Osteocyte (in vitro differentiated cells): ENCODE measurements around the gene SCO2. TPM values are rescaled to one million over a fixed set of nuclear protein-coding genes. Genes with fewer than 3 reads are reported as not detected.

Experiments
- DNase-seq: peaks from one replicate; pipeline ENCODE4 v3.0.0; 2021; ENCODE audit warnings: mixed read lengths; ENCODE audit not compliant: unreplicated experiment; ENCODE audit errors: extremely low spot score
- H3K27ac Mint-ChIP-seq: one replicate; pipeline ENCODE4 v1.8.0; 2021; ENCODE audit warnings: mild to moderate bottlenecking, mixed read lengths; ENCODE audit not compliant: unreplicated experiment
- H3K27me3 Mint-ChIP-seq: one replicate; pipeline ENCODE4 v1.8.0; 2021; ENCODE audit warnings: mixed read lengths; ENCODE audit not compliant: unreplicated experiment
- H3K36me3 Mint-ChIP-seq: one replicate; pipeline ENCODE4 v1.8.0; 2021; ENCODE audit warnings: mixed read lengths; ENCODE audit not compliant: unreplicated experiment
- H3K4me1 Mint-ChIP-seq: one replicate; pipeline ENCODE4 v1.8.0; 2021; ENCODE audit warnings: mixed read lengths; ENCODE audit not compliant: unreplicated experiment
- H3K4me3 Mint-ChIP-seq: one replicate; pipeline ENCODE4 v1.8.0; 2021; ENCODE audit warnings: mild to moderate bottlenecking, moderate library complexity, mixed read lengths; ENCODE audit not compliant: unreplicated experiment
- H3K9me3 Mint-ChIP-seq: one replicate; pipeline ENCODE4 v1.8.0; 2021; ENCODE audit warnings: mixed read lengths; ENCODE audit not compliant: unreplicated experiment
- CTCF ChIP-seq: fragments of 200-600 bp; sonication (generic); IDR thresholded peaks from 2 replicates; pipeline ENCODE4 v1.5.0; 2021; ENCODE audit warnings: antibody characterized with exemption, mild to moderate bottlenecking, moderate library complexity
- total RNA-seq: library from RNA; stranded (reverse); gene quantifications from 2 replicates; pipeline ENCODE4 v1.2.1, GENCODE V29; 2021

The SCO2 gene
- total RNA-seq, 1 donor from 2014 or later: not detected

GRCh38 chr22:50517495-50518260 is 7.7 kb downstream of the SCO2 start:
- Mint-ChIP-seq H3K27ac (no peak overlapping the region), H3K4me1 (no peaks in the 10 kb centered on the region), H3K27me3 (no peaks in the 10 kb centered on the region), H3K9me3 (no peaks in the 10 kb centered on the region), H3K4me3 (no peak overlapping the region), H3K36me3 (peaks cover 13% of the 10 kb centered on the region)
- no peak for DNase-seq
- TF ChIP-seq CTCF: no peak

GRCh38 chr22:50516891-50517290 is 8.5 kb downstream of the SCO2 start:
- no peaks in the 10 kb centered on the region for H3K27me3 Mint-ChIP-seq
- no peak overlapping the region for H3K27ac Mint-ChIP-seq
- DNase-seq: no peak
- no peaks in the 10 kb centered on the region for H3K4me1 Mint-ChIP-seq
- H3K9me3 Mint-ChIP-seq: no peaks in the 10 kb centered on the region
- peaks cover 13% of the 10 kb centered on the region for H3K36me3 Mint-ChIP-seq
- TF ChIP-seq CTCF: no peak
- H3K4me3 Mint-ChIP-seq: no peak overlapping the region

- no peak for TF ChIP-seq CTCF
- H3K27me3 Mint-ChIP-seq: no peaks in the 10 kb centered on the region
- H3K27ac Mint-ChIP-seq: no peak overlapping the region
- no peaks in the 10 kb centered on the region for H3K9me3 Mint-ChIP-seq
- H3K36me3 Mint-ChIP-seq: peaks cover 13% of the 10 kb centered on the region
- DNase-seq: no peak
- no peak overlapping the region for H3K4me3 Mint-ChIP-seq
- H3K4me1 Mint-ChIP-seq: no peaks in the 10 kb centered on the region
These were observed 9.3 kb downstream of the SCO2 start for GRCh38 chr22:50516068-50516467.

GRCh38 chr22:50513175-50513574 is 12.2 kb downstream of the SCO2 start:
- DNase-seq: no peak
- Mint-ChIP-seq H3K4me1 (peaks cover 11% of the 10 kb centered on the region), H3K9me3 (no peaks in the 10 kb centered on the region), H3K36me3 (peaks cover 8% of the 10 kb centered on the region), H3K4me3 (no peak overlapping the region), H3K27me3 (no peaks in the 10 kb centered on the region), H3K27ac (no peak overlapping the region)
- TF ChIP-seq CTCF: no peak

GRCh38 chr22:50508897-50509296 is 16.5 kb downstream of the SCO2 start:
- H3K9me3 Mint-ChIP-seq: no peaks in the 10 kb centered on the region
- peaks cover 16% of the 10 kb centered on the region for H3K4me1 Mint-ChIP-seq
- H3K27me3 Mint-ChIP-seq: no peaks in the 10 kb centered on the region
- no peak for DNase-seq
- peak overlapping the region; percentile 81 for H3K4me3 Mint-ChIP-seq
- peak overlapping the region; percentile 65 for H3K27ac Mint-ChIP-seq
- TF ChIP-seq CTCF: no peak
- no peaks in the 10 kb centered on the region for H3K36me3 Mint-ChIP-seq
